Thyroid gland (tissue), 4 donors: ENCODE results near the gene PGBD5.

ENCODE experiments used
- POLR2A ChIP-seq, 2 donors: fragments of 450-650 bp; IDR thresholded peaks; one replicate each; pipeline ENCODE4 v1.6.1; 2017; ENCODE audit warnings: antibody characterized with exemption in 2 of 2, mild to moderate bottlenecking in 2 of 2, moderate library complexity in 1 of 2
- TF ChIP-seq, protein P1 (sequence below), 6 experiments: fragments of 200-600 bp in 3 of 6; fragments of 450-650 bp in 3 of 6; sonication (generic) in 3 of 6; IDR thresholded peaks; one replicate each; pipeline ENCODE4 v1.5.1; 2016 to 2019; ENCODE audit warnings: antibody characterized with exemption in 6 of 6, mild to moderate bottlenecking in 2 of 6, inconsistent platforms in 1 of 6, moderate library complexity in 1 of 6

DNA sequence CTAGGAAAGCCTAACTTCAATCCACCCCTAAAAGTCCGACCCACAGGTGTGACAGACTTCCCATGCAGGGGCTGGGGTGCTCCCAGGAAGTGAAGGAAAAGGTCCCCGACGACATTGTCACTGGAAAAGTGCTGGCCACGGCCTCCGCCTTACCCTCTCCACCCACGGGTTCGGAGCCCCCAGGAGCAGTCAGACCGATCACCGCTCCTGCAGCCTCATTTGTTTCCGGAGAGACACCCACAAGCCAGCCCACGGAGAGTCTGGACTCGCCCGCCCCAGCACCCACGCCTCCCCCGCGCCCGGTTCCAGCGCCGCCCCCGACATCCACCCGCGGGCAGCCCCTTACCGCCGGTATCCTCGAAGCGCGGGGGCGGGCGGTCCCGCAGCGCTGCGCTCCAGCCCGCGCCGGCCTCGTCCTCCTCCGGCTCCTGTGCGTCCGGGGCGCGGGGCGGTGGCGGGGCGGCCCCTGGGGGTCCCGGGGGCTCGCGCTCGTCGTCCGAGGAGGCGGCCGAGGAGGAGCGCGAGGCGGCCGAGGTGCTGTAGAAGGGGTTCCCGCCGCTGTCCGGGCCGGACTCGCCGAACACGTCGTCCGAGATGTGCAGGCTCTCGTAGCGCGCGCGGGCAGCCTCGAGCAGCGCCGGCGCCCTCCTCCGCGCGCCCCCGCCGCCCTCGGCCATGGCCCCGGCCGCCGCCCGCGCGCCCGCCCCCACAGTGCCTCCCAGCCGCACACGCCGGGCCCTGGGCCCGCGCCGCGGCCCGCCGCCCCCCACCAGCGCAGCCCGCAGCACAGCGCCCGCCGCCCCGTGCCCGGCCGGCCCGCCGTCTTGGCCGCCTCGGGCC lies 660 bp downstream of the PGBD5 start:
- TF ChIP-seq, protein P1, sequence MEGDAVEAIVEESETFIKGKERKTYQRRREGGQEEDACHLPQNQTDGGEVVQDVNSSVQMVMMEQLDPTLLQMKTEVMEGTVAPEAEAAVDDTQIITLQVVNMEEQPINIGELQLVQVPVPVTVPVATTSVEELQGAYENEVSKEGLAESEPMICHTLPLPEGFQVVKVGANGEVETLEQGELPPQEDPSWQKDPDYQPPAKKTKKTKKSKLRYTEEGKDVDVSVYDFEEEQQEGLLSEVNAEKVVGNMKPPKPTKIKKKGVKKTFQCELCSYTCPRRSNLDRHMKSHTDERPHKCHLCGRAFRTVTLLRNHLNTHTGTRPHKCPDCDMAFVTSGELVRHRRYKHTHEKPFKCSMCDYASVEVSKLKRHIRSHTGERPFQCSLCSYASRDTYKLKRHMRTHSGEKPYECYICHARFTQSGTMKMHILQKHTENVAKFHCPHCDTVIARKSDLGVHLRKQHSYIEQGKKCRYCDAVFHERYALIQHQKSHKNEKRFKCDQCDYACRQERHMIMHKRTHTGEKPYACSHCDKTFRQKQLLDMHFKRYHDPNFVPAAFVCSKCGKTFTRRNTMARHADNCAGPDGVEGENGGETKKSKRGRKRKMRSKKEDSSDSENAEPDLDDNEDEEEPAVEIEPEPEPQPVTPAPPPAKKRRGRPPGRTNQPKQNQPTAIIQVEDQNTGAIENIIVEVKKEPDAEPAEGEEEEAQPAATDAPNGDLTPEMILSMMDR (IDR thresholded peaks at IDR 0.05): no peak
- no peak for TF ChIP-seq POLR2A (IDR thresholded peaks at IDR 0.05)
